Prostate gland (tissue), 2 donors: ENCODE measurements around the gene FXYD5. TPM values are rescaled to one million over a fixed set of nuclear protein-coding genes. Genes with fewer than 3 reads are reported as not detected.
"Not testable (repeated sequence)": the region's sequence is repeated elsewhere in the genome, so short reads cannot be mapped to it uniquely, and the experiment has no call there.

ENCODE experiments used
- DNase-seq: peaks from one replicate; pipeline ENCODE4 v3.0.0-alpha.2; 2019; ENCODE audit warnings: low spot score
- H3K27ac ChIP-seq, 2 donors: fragments of 200-600 bp; sonication (generic); 2 replicates each; pipeline ENCODE4 v1.5.1; 2017 to 2019
- H3K27me3 ChIP-seq: fragments of 200-600 bp; sonication (generic); replicated peaks from 2 replicates; pipeline ENCODE4 v1.5.1; 2019; ENCODE audit not compliant: insufficient read depth
- H3K36me3 ChIP-seq, 2 donors: fragments of 200-600 bp; sonication (generic); 1 replicate in 1 of 2; 2 replicates in 1 of 2; pipeline versions ENCODE4 v1.5.1 to v1.8.1; 2017 to 2019
- H3K4me1 ChIP-seq: fragments of 200-600 bp; sonication (generic); replicated peaks from 2 replicates; pipeline ENCODE4 v1.5.1; 2019
- H3K4me3 ChIP-seq, 2 donors: fragments of 200-600 bp; sonication (generic); 2 replicates each; pipeline ENCODE4 v1.5.1; 2017 to 2019
- H3K9me3 ChIP-seq: fragments of 200-600 bp; sonication (generic); 2 replicates; pipeline ENCODE4 v1.5.1; 2017
- CTCF ChIP-seq, 4 experiments: fragments of 200-600 bp in 2 of 4; fragments of 450-650 bp in 2 of 4; sonication (generic) in 2 of 4; IDR thresholded peaks; 1 replicate in 3 of 4; 2 replicates in 1 of 4; pipeline ENCODE4 v1.5.1; 2016 to 2019; ENCODE audit warnings: antibody characterized with exemption in 4 of 4, mild to moderate bottlenecking in 2 of 4, moderate library complexity in 2 of 4
- POLR2A ChIP-seq: fragments of 450-650 bp; IDR thresholded peaks from one replicate; pipeline ENCODE4 v1.6.1; 2016; ENCODE audit warnings: antibody characterized with exemption, mild to moderate bottlenecking
- POLR2AphosphoS5 ChIP-seq: sonication (generic); formaldehyde crosslinking; IDR thresholded peaks from one replicate; pipeline ENCODE4 v1.6.1; 2017; ENCODE audit warnings: antibody characterized with exemption
- WGBS: methylation state at CpG from one replicate; pipeline ENCODE4 v1.1.5; 2018; 5-methylcytosine and 5-hydroxymethylcytosine counted together
- intact Hi-C: fragments of 100-400 bp; cut with DNase I; formaldehyde crosslinking; loops from one replicate; pipeline ENCODE4 v1.14.2; 2022
- total RNA-seq, 2 donors: library from RNA; depleted of rRNA; stranded (reverse); fragments of >200 nt; gene quantifications; one replicate each; pipeline ENCODE4 v1.1.0, GENCODE V29; 2016

Gene FXYD5
- total RNA-seq, 2 donors from 2014 or later, result 18.8 to 43.2 TPM

- Histone ChIP-seq H3K4me1 (peaks cover 9% of the 10 kb centered on the region), H3K27me3 (no peaks in the 10 kb centered on the region), H3K36me3 (no peaks in the 10 kb centered on the region), H3K27ac (no peak overlapping the region), H3K4me3 (no peak overlapping the region), H3K9me3 (no peaks in the 10 kb centered on the region)
- no peak for DNase-seq
- intact Hi-C loops, result no loop called here
- WGBS, result 71% methylated on average over 7 of the region's 7 CpGs
- TF ChIP-seq CTCF (IDR thresholded peaks at IDR 0.05) (no peak), POLR2A (no peak), POLR2AphosphoS5 (no peak)
Measured at GRCh38 chr19:35146746-35147459, 7.6 kb upstream of the FXYD5 start.

GRCh38 chr19:35149463-35149862 lies 5.1 kb upstream of the FXYD5 start:
- H3K27me3 ChIP-seq, result peaks cover 4% of the 10 kb centered on the region
- intact Hi-C loops, result no loop called here
- H3K9me3 ChIP-seq, result no peaks in the 10 kb centered on the region
- no peak overlapping the region for H3K27ac ChIP-seq
- DNase-seq, result no peak
- H3K4me1 ChIP-seq, result no peaks in the 10 kb centered on the region
- WGBS, result 68% methylated on average over 3 of the region's 3 CpGs
- no peak overlapping the region for H3K4me3 ChIP-seq
- H3K36me3 ChIP-seq, result no peaks in the 10 kb centered on the region
- TF ChIP-seq POLR2A (no peak), POLR2AphosphoS5 (no peak), CTCF (IDR thresholded peaks at IDR 0.05) (no peak)

GRCh38 chr19:35150445-35150844 lies 4.1 kb upstream of the FXYD5 start:
- peaks cover 9% of the 10 kb centered on the region for H3K27me3 ChIP-seq

GRCh38 chr19:35151273-35152065 lies 3.1 kb upstream of the FXYD5 start:
- H3K9me3 ChIP-seq, result no peaks in the 10 kb centered on the region
- H3K36me3 ChIP-seq, result no peaks in the 10 kb centered on the region
- DNase-seq, result no peak
- H3K4me1 ChIP-seq, result no peaks in the 10 kb centered on the region
- H3K4me3 ChIP-seq, result no peak overlapping the region
- 81% methylated on average over 20 of the region's 20 CpGs for WGBS
- TF ChIP-seq POLR2AphosphoS5, result no peak
- no peak for TF ChIP-seq CTCF (IDR thresholded peaks at IDR 0.05)
- TF ChIP-seq POLR2A, result no peak
- H3K27me3 ChIP-seq, result peaks cover 12% of the 10 kb centered on the region
- H3K27ac ChIP-seq, result no peak overlapping the region
- intact Hi-C loops, result no loop called here

More at GRCh38 chr19:35150445-35150844, 4.1 kb upstream of the FXYD5 start:
- Histone ChIP-seq H3K4me1 (no peaks in the 10 kb centered on the region), H3K36me3 (no peaks in the 10 kb centered on the region), H3K27ac (no peak overlapping the region), H3K9me3 (no peaks in the 10 kb centered on the region), H3K4me3 (no peak overlapping the region)
- intact Hi-C loops, result no loop called here
- no peak for DNase-seq
- WGBS, result 65% methylated on average over 2 of the region's 2 CpGs
- no peak for TF ChIP-seq CTCF (IDR thresholded peaks at IDR 0.05)
- TF ChIP-seq POLR2A, result no peak
- no peak for TF ChIP-seq POLR2AphosphoS5

- H3K9me3 ChIP-seq, H3K27ac ChIP-seq, H3K36me3 ChIP-seq, H3K4me1 ChIP-seq, H3K4me3 ChIP-seq, intact Hi-C loops, DNase-seq: not testable (repeated sequence)
- WGBS, result 70% methylated on average over 10 of the region's 10 CpGs
- H3K27me3 ChIP-seq, result peaks cover 12% of the 10 kb centered on the region
Measured at GRCh38 chr19:35153129-35153522, 1.4 kb upstream of the FXYD5 start.
